Stimulated activated naive CD4-positive, alpha-beta T cell (primary cell): ENCODE data around the gene CYP17A1.
"Not testable (repeated sequence)": the region's sequence is repeated elsewhere in the genome, so short reads cannot be mapped to it uniquely, and the experiment has no call there.

Experiments
- DNase-seq, 6 experiments: peaks; one replicate each; lab custom pipeline; 2025; lab: John Stamatoyannopoulos, UW

The CYP17A1 gene

GRCh38 chr10:102837230-102837721 lies at the start of gene CYP17A1:
Gene CYP17A1, minus strand, starts transcription at chr10:102837413. Its CDS starts 52 bp downstream, at chr10:102837361.
- DNase-seq = no peak

- DNase-seq = no peak
Measured at GRCh38 chr10:102880256-102880655, 43.0 kb upstream of the CYP17A1 start.

- no peak for DNase-seq
Measured at GRCh38 chr10:102878629-102879028, 41.4 kb upstream of the CYP17A1 start.

- DNase-seq = no peak
Measured at GRCh38 chr10:102876747-102877153, 39.5 kb upstream of the CYP17A1 start.

DNA sequence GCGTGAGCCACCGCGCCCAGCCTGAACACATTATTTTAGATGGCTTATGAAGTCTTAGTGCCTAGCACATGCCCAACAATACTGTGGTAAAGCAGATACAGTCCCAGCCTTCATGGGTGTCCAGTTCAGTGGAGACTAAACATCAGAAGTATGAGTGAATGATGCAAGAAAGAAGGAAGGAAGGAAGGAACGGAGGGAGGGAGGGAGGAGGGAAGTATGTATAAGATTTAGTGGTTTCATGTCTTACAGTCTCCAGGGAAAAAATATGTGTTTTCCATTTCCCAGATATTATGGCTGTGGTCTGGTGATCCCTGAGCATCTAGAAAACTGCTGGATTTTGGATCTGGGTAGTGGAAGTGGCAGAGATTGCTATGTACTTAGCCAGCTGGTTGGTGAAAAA lies 35.0 kb upstream of the CYP17A1 start:
- no peak for DNase-seq

DNA sequence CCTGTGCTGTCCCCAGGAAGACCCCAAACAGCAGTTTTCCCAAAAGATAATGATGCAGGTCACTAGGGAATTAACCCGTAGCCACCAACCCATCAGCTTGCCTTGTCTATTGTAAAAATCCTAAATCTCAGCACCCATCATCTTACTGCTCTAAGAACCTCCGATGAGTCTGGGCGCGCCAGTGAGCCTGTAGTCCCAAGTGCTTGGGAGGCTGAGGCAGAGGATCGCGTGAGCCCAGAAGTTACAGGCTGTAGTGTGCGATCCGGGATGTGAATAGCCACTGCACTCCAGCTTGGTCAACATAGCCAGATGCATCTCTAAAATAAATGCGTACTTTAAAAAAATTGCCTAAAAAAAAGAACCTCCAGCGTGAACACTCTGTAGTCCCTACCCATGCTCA lies 33.0 kb upstream of the CYP17A1 start:
- no peak for DNase-seq

DNA sequence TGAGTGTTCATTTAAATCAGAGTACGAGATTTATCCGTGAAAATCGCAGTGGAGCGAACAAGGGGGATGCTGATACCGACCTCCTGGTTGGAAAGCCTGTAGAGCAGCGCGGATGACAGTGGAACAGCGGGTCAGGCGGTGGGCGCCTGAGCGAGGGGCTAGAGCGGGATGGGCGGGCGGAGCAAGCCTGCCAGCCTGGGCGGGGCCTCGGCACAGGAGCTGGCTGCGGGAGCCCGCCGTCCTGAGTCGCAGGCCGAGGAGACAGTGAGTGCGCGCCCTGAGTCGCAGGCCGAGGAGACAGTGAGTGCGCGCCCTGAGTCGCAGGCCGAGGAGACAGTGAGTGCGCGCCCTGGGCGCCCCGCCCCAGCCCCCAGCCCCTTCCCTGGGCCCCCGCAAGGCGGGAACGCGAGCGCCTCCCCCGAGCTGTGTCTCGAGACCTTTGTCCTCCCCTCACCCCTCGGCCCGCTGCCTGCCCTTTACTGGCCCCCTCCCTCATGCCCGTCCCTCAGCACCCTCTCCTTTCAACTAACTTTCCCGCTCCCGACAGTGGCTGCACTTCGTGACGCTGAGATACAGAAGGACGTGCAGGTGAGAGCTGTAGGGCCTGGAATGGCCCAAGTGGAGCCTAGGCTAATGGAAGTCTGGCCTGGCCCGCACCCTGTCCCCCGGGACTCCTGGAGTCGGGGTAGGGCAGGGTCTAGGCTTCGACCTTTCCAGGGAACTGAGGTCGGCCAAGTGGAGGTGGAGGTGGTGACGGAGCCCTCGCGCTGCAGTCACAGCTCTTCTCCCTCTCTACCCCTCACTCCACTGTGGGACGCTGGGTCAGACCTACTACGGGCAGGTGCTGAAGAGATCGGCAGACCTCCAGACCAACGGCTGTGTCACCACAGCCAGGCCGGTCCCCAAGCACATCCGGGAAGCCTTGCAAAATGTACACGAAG lies 32.3 kb upstream of the CYP17A1 start, which contains the start of gene AS3MT:
AS3MT (plus strand) TSS at position 213 of the 941 bp plus-strand sequence; CDS start at position 336, 123 bp downstream.
- DNase-seq = no peak

DNA sequence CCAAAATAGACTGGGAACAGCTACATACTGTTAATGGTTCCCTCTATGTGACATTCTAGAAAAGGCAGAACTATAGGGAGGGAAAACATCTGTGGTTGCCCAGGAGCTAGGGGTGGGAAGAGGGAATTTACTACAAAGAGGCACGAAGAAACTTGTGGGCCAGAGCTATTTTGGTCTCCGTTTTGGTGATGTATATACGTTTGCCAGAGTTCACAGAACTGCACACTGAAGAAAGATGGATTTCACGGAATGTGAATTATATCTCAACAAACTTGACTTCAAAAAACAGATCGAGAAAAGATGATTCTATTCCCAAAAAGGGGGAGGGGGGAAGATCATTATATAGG lies 31.7 kb upstream of the CYP17A1 start:
- DNase-seq = no peak

- no peak for DNase-seq
Measured at GRCh38 chr10:102865620-102866019, 28.4 kb upstream of the CYP17A1 start.

- no peak for DNase-seq
Measured at GRCh38 chr10:102863660-102864059, 26.4 kb upstream of the CYP17A1 start.

GRCh38 chr10:102859911-102860310 lies 22.7 kb upstream of the CYP17A1 start:
- no peak for DNase-seq

DNA sequence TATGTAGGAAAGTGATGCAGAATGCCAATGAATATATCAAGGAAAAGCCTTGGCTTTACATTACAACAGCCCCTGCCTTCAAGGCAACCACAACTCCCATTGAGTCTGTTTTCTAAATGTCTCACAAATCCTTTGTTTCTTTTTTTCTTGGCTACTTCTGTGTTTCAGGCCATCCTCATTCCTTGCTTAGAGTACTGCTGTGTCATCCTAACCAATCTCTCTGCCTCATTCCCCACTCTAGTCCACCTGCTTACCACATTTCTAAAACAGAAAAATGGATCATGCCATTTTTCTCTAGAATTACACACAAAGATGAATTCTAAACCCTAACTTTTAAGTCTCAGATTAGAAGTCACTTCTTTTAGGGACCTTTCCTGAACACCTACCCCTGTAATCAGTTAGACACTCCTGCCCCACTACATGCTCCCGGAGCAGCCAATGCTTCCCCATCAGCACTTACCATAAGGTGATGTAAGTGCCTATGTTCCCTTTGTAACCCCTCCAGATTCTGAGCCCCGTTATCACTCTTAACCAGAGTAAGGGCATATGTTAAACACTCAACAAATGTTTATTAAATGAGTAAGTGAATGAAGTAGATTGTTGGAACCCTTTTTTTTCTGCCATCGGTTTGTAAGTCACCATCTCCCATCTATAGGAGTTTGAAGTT lies 19.7 kb upstream of the CYP17A1 start:
- no peak for DNase-seq

- not testable (repeated sequence) for DNase-seq
Measured at GRCh38 chr10:102855731-102856436, 18.7 kb upstream of the CYP17A1 start.

- DNase-seq = not testable (repeated sequence)
Measured at GRCh38 chr10:102853237-102853636, 16.0 kb upstream of the CYP17A1 start.

- DNase-seq = no peak
Measured at GRCh38 chr10:102850025-102850518, 12.9 kb upstream of the CYP17A1 start.

DNA sequence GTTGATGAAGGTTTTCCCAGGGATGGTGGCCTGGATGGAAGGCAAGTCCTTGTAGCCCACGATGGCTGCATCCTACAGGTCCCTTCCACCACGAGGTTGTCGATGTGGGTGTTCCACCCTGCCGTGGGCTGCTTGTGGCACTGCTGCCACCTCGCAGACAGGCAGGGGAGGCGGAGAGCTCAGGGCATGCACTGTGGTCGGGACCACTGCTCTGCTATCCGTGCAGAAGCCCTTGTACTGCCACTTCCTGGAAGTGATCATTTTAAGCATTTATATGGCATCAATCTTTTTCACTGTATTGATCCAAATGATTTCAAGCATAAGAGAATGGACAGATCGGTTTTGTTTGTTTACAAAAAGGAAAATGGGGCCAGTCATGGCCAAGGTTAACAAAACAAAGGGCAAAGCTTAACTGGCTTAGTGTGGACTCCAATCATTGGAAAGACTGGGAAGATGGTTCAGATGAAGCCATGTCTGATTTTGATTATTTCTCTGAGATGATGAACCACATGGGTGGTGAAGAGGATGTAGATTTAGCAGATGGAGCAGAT lies 8.2 kb upstream of the CYP17A1 start:
- no peak for DNase-seq

DNA sequence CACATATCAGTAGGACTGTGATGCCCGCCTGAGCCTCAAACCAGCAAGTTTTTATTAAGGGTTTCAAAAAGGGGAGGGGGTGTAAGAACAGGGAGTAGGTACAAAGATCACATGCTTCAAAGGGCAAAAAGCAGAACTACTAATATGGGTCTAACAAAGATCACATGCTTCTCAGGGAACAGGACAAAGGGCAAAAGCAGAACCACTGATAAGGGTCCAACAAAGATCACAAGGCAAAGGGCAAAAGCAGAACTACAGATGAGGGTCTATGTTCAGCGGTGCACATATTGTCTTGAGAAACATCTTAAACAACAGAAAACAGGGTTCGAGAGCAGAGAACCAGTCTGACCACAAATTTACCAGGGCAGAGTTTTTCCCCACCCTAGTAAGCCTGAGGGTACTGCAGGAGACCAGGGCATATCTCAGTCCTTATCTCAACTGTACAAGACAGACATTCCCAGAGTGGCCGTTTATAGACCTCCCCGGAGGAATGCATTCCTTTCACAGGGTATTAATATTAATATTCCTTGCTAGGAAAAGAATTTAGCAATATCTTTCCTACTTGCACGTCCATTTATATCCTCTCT lies 7.1 kb upstream of the CYP17A1 start:
- DNase-seq = not testable (repeated sequence)

GRCh38 chr10:102843139-102843538 lies 5.9 kb upstream of the CYP17A1 start:
- not testable (repeated sequence) for DNase-seq

DNA sequence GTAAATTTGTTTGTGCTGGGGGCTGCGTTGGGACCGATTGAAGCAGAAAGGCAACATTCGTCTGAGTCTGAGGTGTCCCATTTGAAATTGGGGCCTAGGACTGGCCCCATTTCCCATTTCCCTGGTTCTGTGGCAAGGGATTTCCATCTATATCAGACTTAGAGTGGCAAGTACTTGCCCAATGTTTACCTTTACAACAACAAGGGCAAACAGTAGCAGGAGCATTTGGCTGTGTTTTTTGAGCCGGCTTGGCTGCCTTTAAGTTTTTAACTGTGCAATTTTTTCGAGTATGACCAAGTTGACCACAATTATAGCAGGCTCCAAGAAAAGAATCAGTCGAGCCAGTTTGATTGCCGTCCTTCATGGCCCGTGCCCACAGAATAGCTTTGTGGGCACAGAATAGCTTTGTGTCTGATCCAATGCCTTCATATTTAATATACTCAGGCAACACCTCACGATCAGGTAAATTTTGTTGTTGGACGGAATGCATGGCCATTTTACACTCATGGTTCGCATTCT lies 4.7 kb upstream of the CYP17A1 start:
- no peak for DNase-seq

DNA sequence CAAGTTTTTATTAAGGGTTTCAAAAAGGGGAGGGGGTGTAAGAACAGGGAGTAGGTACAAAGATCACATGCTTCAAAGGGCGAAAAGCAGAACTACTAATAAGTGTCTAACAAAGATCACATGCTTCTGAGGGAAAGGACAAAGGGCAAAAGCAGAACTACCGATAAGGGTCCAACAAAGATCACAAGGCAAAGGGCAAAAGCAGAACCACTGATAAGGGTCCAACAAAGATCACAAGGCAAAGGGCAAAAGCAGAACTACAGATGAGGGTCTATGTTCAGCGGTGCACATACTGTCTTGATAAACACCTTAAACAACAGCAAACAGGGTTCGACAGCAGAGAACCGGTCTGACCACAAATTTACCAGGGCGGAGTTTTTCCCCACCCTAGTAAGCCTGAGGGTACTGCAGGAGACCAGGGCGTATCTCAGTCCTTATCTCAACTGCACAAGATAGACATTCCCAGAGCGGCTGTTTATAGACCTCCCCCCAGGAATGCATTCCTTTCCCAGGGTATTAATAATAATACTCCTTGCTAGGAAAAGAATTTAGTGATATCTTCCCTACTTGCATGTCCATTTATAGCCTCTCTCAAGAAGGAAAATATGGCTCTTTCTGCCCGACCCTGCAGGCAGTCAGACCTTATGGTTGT lies 1.2 kb upstream of the CYP17A1 start:
- DNase-seq = not testable (repeated sequence)
